Stimulated activated CD4-positive, alpha-beta T cell treated with anti-CD3 and anti-CD28 coated beads, Interleukin-1b, Interleukin-23, amount 100 ng/mL, for 24 hours (primary cell): ENCODE data around the gene CNMD.

Experiments used
- DNase-seq, 4 experiments: peaks; one replicate each; pipeline ENCODE4 v3.0.0-alpha.2; 2020; ENCODE audit warnings: low read depth in 4 of 4, low spot score in 1 of 4

CNMD gene

GRCh38 chr13:52739468-52740071, at the start of gene CNMD:
TSS of gene CNMD (minus strand) at chr13:52739820. CDS start at chr13:52739701, 119 bp downstream.
- no peak for DNase-seq

GRCh38 chr13:52788011-52788410, 48.4 kb upstream of the CNMD start:
- DNase-seq, result no peak

DNA sequence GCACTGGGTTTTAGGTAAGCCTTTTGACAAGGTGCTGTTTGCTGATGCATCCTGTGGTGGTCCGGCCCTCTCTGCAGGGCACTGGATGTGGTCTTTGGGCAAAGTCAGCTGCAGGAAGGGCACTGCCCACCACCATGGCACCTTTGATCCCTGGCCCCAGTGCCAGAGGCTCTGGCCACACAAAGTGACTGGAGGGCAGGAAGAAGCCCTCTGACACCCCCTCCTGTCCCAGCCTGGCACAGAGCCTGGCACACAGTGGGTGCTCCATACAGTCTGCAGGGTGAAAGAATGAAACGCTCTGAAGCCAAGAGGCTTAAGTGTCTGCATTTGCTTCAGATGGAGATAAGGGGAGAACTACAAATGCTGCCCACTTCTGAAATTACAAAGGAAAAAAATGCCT, 47.6 kb upstream of the CNMD start:
- DNase-seq, result no peak

DNA sequence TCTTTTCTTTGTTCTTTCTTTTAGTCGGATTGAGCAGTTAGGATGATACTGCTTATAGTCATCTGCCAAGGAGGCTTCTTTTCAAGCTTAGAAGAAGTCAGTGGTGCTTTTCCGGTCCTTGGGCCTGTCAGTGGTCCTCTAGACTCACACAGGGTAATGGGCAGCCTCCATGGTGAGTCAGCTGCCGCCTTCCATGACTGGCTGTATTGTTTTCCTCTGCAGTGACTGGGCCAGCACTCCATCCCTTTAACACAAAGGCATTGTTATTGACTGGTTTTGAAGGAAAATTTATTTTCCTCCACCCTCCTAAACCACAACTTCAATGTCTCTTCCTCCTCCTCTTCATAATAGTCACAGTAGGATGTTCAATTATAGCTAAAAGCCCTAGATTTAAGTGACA, 47.1 kb upstream of the CNMD start:
- DNase-seq, result no peak

DNA sequence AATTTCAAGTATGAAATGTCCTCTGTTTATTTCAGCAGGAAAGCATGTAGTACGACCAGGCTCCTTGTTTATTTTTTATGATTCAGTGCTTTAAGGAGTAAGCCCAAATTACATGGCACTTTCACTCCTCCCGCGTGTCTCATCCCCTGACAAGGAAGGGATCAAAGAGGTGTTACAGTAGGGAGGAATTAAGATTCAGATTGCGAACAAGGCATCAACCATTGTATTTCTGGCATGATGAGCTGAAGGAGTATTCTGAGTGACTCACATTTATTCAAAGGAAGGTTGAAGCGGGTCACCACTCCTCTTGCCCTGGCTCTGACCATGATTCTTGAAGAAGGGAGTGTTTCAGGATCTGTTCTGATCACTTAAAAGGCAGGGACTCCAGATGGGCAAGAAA, 46.1 kb upstream of the CNMD start:
- no peak for DNase-seq

- no peak for DNase-seq
Measured at GRCh38 chr13:52784591-52785340, 45.1 kb upstream of the CNMD start.

DNA sequence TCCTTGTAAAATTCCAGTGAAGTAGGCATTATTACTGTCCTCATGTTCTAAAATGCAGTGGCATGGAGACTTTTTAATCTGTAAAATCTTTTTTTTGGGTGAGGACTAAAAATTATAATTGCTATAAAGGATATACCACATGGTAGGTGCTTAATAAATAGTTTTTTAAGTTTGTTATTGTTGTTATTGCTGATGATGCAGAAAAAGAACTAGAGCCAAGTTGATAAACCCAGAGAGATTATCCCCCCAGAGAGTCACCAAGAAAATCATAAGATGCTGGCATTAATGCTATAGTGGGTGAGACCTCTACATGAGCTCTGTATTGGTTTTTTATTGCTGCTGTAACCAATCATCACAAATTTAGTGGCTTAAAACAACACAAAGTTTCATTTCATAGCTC, 44.3 kb upstream of the CNMD start:
- no peak for DNase-seq

DNA sequence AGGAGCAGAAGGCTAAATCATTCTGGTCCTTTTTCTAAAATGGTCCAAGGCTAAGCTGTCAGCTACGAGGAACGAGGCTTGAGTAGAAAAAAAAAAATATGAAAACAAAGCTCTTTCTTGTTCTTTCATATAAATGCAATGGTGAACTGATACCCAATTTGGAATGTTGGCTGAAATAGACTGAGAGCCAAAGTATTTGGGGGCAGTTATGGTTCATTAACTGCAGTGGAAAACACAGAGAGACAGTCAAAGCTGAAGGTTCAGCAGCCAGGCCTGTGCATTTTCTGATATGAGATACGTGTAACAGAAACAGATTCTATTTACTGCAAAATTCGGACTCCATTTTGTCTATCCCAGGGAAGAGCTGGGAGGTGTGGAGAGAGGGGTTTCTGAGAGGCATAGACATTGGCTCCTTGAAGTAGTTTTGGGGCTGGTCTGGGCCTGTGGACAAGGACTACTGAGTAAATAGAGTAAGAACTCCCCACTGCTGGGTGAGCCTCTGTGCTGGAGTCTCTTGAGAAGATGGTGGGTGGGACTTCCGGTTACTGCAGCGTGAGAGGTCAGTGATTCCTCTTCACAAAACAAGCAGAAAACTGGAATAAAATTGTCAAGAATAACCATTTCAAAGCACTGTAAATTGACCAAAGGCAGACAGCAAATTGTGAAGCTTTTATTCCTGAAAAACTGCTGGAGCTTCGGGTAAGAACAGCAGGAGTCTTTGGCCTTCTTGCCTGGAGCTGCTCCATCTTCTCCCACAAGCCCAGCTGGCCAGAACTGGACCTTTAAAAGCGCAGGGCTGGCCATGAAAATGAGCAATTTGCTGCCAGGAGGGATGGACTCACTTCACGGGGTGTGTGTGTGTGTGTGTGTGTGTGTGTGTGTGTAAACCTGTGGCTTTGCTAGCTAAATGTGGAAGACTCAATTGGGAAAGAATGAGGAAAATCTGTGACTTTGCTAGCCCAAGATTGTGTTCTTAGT, 43.1 kb upstream of the CNMD start:
- no peak for DNase-seq

DNA sequence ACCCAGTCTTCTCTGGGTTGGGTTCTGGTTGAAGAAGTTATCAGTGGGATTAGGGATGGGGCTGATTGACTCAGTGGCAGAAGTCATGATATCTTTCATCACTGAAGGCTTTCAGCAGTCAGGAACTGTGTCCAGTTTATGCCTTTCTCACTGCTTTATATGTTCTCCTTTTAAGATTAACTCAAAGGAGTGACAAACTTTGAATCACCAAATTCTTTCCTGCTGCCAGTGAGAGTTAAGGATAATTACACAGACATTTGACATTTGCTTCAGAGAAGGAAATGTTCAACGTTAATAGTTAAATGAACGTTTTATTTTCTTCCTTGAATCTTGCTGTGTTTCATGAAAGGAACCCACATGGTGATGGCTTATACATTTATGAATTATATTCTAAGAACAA, 41.0 kb upstream of the CNMD start:
- no peak for DNase-seq

GRCh38 chr13:52780092-52780491, 40.5 kb upstream of the CNMD start:
- no peak for DNase-seq

GRCh38 chr13:52779103-52779502, 39.5 kb upstream of the CNMD start:
- DNase-seq, result no peak

DNA sequence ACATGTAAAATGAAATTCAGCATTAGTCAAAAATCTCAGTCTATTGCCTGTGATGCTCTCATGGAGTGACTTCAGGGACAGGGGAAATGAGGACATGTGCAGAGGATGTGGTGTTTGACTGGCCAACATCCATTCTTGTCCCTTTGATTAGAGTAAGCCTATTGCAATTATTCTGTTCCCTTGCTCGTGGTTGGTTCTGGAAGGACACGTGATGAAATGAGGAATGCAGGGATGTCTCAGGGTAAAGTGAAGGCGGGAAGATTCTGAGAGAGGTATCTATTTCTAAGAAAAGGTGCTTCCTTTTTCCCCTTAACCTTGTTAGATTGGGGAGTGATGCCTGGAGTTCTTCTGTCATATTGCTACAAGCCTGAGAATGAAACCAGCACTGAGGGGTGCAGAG, 37.1 kb upstream of the CNMD start:
- DNase-seq, result no peak

DNA sequence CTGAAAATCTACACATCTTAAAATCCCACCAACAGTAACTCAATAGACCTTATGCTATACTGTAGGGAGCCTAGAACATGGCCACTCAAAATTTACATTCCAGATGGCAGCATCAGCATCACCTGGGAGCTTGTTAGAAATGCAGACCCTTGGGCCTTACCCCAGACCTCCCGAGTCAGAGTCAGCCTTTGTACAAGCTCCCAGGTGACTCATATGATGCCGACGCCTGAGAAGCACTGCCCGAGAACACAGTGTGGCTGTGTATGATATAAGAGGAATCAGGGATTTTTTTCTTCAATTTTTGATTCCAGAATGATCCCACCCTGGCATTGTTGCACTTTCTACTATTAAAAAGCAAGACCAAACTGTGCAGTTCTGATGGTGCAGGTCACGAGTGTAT, 35.9 kb upstream of the CNMD start:
- DNase-seq, result no peak

DNA sequence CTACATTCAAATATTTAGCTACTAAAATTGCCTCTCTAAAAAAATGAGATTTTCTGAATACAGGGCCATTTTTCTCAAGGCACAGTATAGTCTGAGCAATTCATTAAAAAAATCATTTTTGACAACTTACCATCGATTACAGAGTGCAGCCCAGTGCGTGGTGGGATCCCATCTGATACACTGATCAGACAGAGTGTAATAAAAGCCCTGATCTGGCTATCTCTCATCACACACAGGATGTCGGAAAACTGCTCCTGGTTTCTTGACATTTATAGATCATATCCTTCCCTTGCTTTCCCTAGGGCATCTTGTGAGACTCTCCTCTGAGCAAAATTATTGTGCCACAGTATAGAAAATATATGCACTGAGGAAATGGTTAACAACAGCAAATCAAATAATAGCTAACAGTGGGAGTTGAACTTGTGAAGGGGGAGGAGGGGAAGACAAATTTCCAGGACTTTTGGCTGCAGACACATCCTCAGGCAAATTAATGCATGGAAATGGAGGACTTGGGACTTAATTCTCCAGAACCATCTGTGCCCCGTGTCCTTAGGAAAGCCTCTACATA, 28.4 kb upstream of the CNMD start:
- no peak for DNase-seq

DNA sequence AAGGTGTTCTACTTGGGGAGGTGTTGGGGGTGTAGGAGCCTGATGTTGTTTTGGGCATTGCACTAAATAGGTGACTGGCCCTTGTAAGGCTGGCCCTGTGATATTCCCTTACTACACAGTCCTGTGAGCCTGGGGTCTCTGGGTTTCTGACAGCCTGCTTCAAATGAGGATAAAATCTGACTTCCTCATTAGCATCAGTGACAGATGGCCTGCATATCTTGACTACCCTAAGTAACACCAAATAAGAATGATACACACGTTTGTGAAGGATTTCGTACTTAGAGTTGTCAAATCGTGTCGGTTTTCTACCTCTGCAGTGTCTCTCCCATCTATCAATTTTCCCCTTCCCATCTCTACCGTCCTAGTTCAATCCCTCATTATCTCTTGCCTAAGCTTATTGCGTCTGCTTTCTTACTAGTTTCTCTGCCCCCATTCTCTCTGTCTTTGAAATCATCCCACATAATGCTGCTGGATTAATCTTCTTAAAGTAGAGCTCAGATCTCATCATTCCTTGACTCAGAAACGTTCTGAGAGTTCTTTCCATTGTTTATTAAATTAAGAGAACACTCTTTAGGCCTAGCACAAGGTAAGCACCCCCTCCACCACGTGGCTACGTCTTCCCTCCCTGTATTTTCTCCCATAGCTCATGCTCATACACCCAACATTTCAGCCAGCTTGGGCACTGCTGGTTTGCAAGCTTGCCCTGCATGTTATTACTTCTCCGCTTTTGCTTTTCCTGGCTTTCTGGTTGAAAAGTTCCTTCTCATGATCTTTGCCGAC, 26.2 kb upstream of the CNMD start:
- DNase-seq, result no peak

GRCh38 chr13:52760077-52760476, 20.5 kb upstream of the CNMD start:
- DNase-seq, result no peak

DNA sequence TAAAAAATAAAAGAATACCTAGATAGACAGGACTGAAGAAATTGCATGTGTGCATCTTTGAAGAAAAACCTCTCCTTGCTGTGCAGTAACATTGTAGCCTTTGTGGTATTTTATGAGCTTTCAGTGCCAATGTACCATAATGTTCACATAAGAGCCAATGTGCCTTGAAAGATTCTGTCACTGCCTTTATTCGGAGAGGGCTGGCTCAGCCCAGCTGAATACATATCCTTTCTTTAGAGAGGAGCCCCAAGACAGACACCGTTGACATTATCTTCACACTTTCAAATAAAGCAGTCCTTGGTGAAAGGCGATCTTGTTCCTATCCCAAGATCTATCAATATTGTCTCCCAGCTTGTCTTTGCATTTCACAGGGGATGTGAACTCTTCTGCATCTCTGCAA, 18.5 kb upstream of the CNMD start:
- DNase-seq, result no peak

- DNase-seq, result no peak
Measured at GRCh38 chr13:52751196-52751595, 11.6 kb upstream of the CNMD start.

DNA sequence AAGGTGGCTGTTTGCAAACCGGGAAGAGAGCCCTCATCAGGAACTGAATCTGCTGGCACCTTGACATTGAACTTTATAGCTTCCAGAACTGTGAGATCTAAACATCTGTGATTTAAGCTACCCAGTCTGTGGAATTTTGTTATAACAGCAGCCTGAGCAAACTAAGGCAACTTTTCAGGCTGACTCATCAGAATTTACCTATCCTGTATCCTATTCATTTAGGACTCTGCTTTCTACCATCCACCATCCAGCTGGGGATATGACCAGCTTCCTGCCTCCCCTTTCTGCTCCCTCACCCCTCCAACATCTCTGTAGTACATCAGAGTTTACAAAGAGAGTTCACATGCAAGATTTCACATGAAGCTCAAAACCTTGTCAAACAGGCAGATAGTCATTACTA, 11.1 kb upstream of the CNMD start:
- no peak for DNase-seq

GRCh38 chr13:52749419-52749818, 9.8 kb upstream of the CNMD start:
- DNase-seq, result no peak

DNA sequence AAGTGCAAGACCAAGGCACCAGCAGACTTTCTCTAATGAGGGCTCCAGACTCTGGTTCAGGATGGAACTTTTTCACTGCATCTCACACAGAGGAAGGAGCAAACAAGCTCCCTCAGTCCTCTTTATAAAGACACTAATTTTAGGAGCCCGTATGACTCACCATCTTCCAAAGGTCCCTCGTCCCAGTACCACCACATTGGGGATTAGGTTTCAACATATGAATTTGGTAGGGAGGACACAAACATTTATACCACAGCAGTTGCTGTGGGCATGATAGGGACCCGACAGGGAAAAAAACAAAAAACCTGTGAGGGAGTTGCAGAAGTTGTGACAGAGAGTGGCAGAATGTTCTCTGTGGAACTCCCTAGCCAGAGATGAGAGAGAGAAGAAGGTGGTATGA, 6.5 kb upstream of the CNMD start:
- DNase-seq, result no peak
